HG02973 (cell line): Measurements from ENCODE around the gene GNG7.
"Not testable (repeated sequence)": the region's sequence is repeated elsewhere in the genome, so short reads cannot be mapped to it uniquely, and the experiment has no call there.

Experiments
- ATAC-seq: cut with Tn5 transposase; IDR thresholded peaks from one replicate; pipeline ENCODE4 v1.9.1; 2021; ENCODE audit warnings: moderate library complexity; ENCODE audit not compliant: unreplicated experiment

GNG7 gene

DNA sequence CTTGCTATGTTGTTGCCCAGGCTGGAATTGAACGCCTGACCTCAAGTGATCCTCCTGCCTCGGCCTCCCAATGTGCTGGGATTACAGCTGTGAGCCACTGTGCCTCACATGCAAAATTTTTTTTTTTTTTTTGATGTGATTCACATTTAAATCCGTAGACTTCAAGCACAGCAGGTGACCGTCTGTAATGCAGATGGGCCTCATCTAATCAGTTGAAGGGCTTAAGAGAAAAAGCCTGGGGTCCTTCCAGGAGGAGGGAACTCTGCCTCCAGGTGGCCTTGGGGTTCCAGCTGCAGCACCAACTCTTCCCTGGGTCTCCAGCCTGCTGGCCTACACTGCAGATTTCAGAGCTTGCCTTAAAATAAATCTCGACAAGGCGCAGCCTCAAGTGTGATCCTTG lies 183.0 kb downstream of the GNG7 start:
- ATAC-seq = no peak

DNA sequence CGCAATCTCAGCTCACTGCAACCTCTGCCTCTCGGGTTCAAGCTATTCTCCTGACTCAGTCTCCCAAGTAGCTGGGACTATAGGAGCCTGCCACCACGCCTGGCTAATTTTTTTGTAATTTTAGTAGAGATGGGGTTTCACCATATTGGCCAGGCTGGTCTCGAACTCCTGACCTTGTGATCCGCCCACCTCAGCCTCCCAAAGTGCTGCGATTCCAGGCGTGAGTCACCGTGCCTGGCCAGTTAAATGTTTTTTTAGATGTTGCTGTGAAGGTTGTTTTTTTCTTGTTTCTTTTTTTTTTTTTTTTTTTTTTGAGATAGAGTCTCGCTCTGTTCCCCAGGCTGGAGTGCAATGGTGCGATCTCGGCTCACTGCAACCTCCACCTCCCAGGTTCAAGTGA lies 183.6 kb downstream of the GNG7 start:
- not testable (repeated sequence) for ATAC-seq

DNA sequence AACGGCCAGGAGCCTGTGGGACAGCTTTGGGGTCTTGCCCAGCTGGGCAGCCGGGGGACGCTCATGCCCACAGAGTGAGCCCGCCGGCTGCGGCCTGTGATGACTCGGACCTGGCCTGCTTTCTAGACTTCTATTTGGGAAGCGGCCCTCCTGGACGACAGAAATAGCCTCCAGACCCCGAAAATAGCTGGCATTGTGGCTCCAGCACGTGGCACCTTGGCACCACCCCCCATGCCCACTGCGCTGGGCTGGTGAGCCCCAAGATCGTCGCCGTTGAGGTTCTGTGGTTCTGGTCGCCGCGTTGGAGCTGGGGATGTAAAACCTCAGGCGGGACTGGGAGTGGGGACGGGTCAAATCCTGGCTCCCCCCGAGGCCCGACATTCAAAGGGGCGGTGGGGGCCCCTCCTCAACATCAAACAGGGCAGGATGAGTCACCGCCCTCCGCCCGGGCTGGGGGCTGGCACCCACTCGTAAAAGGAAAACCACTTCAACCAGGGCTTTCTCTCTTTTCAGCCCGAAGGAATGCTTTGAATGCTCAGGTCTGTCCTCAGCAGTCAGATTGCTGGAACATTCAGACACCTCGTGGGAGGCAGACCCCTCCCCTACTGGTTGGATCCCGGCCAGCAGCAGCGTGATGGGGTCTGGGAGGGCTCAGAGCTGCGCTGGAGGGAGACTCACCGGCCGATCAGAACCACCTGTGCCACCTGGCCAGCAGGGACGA lies 184.5 kb downstream of the GNG7 start:
- ATAC-seq = no peak

DNA sequence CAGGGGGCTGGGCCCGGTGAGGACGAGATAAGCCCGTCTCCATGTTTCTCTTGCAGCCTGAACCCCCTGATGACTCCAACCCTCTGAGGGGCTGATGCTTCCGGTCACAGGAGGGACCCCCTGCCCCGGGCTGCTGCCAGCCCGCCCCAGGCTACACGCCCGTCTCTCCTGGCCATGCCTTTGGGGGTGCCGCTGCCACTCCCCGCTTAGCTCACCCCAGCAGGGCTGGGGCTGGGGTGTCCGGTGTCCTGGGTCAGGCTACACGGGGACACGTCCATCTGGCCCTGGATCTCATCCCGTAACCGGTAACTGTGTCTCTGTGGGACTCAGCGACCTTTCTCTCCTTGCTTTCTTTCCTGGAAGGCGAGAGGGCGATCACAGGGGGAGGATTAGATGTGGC lies 185.8 kb downstream of the GNG7 start:
- no peak for ATAC-seq

DNA sequence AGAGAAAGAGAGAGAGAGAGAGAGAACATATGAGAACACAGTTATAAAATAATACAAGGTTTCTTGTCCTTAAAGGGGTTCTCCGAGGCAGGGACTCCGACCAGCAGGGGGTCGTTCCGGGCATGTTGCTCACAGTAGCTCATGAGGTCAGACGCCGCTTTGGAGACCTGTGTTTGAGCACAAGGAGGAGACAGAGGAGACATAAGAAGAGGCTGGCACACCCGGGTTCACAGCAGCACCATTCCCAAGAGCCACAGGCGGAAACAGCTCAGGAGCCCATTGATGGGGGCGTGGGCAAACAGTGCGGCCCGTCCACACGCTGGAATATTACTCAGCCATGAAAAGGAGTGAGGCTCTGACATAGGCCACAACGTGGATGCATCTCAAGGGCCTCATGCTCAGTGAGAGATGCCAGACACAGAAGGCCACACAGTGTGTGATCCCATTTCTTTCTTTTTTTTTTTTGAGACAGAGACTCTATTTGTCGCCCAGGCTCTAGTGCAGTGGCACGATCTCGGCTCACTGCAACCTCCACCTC lies 187.4 kb downstream of the GNG7 start:
- no peak for ATAC-seq

DNA sequence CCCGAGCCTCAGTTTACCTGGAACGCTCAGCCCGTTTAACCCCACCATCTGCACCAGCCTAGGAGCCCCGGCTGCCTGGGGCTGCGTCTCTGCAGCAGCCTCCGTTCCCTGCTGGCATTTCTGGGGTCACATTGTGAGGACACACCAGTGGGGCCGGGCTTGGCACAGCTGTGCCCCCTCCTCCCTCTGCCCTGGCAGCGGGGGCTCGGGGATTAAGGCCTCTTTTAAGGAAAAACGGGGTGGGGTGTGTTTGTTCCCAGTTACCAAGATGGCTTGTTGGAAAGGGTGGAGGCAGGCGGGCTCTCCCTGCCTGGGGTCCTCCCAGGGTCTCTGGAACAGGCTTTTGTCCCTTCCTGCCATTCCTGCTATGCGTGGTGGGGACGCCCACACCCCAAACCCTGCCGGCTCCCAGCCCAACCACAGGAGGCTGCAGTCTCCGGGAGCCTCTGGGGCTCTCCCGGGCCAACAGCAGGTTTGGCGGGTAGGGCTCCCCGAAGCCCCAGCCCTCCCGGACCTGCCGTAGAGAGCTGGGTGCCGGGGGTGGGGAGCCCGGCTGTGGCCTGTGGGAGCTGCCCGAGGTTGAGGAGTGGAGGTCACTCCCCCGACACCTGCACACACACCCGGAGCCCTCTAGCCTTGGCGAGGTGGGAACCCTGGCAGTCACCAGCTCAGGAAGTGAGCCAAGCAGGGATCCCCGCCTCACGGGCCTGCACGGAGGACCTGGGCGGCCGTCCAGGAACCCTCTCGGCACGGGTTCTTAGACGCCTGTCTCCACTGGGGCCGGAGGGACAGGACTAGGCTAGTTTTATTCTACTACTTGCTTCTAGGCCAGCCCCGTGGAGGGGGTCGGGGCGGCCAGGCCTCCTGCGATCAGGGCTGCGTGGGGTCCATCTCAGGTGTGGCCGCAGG lies 189.7 kb downstream of the GNG7 start:
- no peak for ATAC-seq

DNA sequence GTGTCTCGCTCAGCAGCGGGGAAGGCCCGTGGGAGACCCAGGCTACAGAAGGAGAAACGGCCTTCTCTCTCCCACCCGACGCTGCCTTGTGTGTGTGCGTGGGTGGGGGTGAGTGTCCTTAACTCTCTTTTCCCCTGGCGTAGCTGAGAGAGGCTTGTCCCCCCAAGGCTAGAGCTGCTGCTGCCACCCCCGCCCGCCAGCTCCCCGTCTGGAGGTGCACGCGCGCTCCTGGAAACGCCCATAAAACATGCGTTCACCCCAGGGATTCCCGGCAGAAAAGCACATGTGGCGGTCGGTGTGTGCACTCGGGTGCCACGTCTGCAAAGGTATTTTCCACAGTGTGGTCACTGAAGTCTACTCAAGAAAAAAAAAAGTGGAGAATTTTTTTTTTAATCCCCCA lies 190.5 kb downstream of the GNG7 start:
- ATAC-seq = no peak

DNA sequence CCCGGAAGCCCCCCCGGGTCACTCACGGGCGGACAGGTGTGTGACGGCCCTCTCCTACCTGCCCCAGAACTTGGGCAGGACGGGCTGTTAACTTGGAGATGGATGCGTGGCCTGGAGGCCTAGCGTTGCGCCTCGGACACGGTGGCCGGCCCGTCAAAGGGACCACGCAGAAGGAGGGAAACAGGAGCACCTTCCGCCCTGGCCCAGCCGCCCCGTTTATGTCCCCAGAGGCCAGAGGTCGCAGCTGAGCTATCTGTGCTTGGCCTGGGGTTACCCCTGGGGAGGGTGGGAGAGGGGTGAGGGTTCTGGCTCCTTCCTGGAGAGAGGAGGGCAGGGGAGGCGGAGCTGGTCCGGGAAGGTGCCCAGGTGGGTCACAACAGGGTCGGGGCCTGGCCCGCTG lies 190.9 kb downstream of the GNG7 start:
- ATAC-seq = no peak

DNA sequence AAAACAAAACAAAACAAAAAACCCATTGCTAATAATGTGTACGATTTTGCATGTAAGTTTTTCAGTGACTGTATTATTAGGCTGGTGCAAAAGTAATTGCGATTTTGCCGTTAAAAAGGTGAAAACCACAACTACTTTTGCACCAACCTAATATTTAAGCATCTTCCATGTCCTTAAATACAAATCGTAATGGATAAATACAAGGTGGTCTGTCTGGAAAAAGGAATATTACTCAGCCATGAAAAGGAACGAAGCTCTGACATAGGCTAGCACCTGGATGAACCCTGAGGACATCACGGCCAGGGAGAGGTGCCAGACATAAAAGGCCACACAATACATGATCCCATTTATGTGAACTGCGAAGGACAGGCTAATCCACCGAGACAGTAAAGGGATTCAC lies 193.4 kb downstream of the GNG7 start:
- no peak for ATAC-seq

DNA sequence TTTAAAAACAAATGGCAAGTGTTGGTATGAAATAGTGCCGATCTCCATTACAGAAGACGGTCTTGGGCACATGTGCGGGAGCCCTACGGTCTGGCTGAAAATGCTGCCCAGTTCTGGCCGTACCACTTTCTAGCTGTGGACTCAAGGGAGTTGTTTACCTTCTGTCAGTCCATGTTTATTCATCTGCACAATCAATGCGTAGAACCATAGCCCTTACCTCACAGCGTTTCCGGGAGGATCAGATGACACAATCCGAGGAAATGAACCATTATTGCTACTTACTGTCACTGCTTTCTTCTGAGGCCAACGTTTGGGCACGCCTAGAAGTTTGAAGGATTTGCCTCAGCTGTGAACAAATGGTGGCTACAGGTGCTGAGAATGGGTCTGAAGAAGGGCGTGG lies 195.4 kb downstream of the GNG7 start:
- ATAC-seq = no peak

DNA sequence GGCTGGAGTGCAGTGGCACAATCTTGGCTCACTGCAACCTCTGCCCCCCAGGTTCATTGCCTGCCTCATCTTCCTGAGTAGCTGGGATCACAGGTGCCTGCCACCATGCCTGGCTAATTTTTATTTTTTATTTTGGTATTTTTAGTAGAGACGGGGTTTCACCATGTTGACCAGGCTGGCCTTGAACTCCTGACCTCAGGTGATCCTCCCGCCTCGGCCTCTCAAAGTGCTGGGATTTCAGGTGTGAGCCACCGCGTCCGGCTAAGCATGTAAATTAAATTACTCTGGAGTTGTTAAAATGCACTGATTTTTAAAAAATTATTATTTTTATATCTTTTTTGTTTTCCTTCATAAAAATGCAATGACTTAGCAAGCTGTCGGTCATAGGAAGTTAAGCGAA lies 195.8 kb downstream of the GNG7 start:
- not testable (repeated sequence) for ATAC-seq

DNA sequence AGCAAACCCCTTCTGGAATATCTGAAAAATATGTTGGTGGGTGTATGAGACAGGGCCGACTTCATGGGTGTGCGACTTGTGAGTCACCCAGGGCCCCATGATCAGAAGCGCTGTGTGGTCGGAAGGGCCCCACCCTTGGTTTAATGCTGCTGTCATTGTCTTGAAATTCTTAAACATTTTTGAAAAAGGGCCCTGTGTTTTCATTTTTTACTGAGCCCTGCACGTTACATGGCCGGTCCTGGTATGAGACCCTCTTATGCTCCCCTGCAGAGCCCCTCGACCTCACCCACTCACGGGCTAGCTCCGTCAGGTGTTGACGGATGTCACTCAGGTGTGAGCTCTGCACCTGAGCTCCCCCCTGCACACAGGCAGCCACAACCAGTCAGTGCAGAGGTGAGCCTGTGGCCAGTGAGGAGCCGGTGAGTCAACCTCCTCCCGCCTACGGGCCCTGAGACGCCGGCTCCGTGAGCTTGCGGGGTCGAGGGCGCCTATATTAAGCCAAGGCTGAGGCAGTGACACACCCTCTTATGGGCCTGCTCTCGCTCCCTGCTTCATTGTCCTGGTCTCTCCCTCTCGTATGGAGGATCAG lies 198.9 kb downstream of the GNG7 start:
- ATAC-seq = no peak

DNA sequence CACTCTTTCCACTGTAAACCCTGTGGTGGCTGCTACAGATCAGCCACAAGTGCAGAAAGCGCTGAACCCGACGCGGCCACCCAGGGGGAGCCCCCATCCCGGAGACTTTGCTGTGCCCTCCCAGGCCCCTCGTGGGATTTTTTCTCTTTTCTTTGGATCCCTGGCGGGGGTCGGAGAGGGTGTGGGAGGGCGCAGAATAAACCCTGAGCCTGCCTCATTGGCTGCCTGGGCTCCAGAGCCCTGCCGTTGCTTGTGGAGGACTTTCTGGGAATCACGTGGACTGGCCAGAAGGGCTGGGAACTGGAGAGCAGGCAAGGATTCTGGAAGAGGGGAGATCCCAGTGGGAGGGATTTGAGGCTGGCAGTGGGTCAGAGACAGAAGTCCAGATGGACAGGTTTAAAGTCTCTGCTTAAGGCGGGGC lies 201.6 kb downstream of the GNG7 start:
- ATAC-seq = no peak

DNA sequence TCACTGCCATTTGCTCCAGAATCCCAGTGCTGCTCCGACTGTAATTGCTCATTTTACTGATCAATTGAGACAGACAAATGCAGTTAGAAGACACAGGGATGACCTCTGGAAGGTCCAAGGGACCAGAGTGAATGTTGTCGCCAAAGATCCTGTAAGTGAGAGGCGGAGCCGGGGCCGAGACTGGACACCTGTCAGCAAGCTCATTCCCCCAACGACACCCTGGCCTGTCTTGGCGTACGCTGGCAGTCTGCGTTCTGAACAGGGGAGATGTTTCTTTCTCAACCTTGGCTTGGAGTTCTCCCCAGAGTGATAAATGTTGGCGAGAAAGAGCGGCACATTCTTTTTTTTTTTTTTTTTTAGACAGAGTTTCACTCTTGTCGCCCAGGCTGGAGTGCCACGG lies 202.3 kb downstream of the GNG7 start:
- no peak for ATAC-seq

DNA sequence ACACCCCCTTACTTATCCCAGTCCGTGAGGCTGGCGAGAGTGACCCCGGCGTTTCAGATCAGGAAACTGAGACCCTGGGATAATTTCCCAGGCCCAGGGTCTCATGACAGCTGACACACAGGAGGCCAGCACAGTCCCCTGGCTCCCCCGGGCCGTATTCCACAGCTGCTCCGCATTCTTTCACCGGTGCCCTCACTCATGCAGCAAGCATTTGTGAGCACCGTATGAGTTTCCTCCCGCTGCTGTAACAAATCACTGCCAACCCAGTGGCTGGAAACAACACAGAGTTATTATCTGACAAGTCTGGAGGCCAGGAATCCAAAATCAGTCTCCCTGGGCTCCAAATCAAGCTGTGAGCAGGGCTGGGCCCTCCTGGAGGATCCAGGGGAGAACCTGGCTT lies 205.3 kb downstream of the GNG7 start:
- no peak for ATAC-seq

DNA sequence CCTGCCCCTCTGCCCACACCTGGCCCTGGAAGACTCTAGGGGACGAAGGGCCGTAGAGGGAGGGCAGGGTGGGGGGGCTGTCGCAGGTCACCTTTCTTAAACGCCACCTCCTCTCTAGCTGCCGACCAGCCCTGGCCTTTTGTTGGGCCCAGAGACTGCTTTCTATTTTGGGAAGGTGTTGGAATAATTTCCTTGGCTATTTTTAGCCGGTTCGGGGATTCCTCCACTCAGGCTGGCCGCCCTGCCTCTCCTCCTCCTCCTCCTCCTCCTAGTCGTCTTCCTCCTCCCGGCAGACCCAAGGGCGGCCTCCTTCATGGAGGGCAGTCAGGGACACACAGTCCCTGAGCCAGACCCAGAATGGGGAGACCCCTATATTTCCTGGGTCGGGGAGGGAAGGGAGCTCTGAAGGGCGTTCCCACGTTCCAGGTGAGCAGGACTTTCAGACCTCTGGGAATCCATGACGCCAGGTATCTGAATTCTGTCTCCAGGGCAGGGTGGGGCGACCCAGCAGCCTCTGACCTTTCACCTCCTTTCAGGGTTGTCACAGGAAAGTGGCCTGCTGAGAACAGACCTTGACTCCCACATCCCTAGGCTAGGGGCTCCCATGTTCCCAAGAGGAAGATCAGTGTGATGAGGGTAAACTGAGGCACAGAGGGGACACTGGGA lies 206.7 kb downstream of the GNG7 start:
- ATAC-seq = no peak

DNA sequence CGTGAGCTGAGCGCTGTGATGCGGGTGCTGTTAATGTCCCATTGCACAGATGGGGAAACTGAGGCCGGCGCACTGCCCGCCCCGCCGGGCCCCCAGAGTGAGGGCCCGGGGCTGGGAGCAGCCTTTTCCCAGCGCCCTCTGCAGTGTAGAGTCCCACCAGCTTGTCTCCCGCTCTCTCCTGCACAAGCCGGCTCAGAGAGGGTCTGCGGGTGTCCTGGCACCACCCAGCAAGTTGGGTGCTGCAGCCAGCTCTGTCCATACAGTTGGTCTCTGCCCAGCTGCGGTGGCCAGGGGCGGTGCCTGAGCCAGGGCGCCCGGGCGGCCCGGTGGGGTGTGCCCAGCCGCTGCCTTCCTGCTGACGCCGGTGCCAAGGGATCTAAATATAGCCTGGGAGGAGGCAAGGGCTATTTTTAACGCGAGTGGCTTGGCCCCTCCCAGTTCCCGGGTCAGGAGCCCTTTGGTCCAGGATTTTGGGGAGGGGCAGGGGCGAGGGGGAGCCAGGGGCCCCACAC lies 207.3 kb downstream of the GNG7 start:
- ATAC-seq = no peak

DNA sequence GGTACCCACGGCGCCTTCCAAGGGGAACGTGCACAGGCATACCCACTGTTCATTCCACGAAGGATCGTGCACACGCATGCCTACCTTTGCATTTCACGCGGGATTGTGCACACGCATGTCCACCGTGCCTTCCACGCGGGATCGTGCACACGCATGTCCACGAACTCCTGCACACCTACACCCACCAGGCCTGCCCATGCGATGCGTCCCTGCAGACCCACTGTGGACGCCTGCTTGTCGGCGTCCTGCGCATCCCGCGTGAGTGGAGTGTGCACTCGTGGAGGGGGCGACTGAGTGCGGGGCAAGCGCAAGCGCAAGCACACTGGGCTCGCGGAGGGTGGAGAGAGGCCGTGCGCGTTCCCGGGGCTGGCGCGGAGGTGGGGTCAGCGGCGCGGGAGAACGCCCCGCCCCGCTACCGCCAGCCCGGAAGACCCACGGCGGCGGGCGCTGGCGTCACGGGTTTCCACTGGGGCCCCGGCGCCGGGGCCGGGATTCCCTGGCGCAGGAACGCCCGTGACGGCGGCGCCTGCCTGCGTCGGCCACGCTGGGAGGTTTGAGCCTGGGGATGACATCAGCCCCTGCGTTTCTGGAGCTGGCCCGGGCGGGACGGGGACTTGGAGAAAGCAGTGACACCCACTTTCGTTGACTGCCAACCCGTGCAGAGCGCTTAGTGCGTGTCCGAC lies 207.9 kb downstream of the GNG7 start:
- ATAC-seq = no peak

DNA sequence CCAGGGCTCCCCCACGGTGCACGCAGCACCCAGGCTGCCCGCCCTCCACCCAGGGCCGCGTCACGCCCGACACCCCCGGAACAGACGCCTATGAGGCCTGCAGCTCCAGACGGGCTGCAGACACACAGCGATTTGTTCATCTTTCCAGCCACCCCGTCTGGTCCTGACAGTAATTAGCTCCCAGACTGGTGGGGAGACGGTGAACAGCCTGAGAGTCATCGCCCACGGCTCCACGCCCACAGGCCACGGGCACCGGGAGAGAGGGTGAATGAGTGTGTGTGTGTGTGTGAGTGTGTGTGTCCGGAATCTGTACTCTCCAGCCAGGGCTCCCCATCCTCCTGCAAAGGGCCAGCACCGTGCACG lies 208.4 kb downstream of the GNG7 start:
- ATAC-seq = no peak

DNA sequence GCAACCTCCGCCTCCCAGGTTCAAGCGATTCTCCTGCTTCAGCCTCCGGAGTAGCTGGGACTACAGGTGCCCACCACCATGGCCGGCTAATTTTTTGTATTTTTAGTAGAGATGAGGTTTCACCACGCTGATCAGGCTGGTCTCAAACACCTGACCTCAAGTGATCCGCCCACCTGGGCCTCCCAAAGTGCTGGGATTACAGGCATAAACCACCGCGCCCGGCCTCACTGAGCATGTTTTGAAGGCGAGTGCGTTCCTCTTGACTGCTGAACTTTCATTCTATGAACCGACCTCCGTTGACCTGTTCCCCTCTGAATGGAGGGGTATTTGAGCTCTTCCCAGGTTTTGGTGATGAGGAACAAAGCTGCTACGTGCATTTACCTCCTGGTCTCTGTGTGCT lies 209.0 kb downstream of the GNG7 start:
- ATAC-seq = not testable (repeated sequence)
